ENCODE results near the gene KRTAP4-11.
"Not testable (repeated sequence)": the region's sequence is repeated elsewhere in the genome, so short reads cannot be mapped to it uniquely, and the experiment has no call there.

Gene KRTAP4-11

DNA sequence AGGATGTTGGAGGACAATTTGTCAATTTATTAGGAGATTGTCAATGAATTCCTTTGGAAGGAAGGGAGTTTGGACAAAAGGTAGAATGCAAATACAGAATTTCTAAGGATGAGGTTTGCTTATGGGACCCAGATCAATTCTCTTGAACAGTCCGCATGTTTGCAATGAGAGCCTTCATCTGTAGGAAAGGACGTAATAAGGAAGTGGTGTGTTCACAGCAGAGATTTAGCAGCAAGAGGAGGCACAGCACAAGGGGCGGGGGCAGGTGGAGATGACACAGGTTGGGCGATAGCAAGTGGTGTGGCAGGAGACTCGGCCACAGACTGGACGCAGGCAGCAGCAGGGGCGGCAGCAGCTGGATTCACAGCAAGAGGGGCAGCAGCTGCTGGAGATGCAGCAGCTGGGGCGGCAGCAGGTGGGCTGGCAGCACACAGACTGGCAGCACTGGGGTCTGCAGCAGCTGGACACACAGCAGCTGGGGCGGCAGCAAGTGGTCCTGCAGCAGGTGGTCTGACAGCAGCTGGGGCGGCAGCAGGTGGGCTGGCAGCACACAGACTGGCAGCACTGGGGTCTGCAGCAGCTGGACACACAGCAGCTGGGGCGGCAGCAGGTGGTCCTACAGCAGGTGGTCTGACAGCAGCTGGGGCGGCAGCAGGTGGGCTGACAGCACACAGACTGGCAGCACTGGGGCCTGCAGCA, 5.3 kb upstream of the KRTAP4-11 start:
- DNase-seq, result not testable (repeated sequence)

DNA sequence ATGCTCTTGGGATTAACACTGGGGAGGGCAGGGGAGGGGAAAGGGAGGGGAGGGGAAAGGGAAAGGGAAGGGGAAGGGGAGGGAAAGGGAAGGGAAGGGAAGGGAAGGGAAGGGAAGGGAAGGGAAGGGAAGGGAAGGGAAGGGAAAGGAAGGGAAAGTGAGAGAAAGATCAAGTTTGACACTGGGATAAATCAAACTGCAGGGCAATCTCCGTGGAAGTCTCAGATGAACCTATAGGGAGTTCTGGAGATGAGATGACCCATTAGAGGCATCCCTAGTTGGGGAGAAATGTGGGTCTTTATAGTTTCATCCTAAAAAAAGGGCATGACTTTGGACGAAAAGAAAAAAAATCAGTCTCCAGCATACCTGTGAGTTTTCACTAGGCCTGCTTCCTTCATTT, 3.6 kb upstream of the KRTAP4-11 start:
- DNase-seq, result no peak

DNA sequence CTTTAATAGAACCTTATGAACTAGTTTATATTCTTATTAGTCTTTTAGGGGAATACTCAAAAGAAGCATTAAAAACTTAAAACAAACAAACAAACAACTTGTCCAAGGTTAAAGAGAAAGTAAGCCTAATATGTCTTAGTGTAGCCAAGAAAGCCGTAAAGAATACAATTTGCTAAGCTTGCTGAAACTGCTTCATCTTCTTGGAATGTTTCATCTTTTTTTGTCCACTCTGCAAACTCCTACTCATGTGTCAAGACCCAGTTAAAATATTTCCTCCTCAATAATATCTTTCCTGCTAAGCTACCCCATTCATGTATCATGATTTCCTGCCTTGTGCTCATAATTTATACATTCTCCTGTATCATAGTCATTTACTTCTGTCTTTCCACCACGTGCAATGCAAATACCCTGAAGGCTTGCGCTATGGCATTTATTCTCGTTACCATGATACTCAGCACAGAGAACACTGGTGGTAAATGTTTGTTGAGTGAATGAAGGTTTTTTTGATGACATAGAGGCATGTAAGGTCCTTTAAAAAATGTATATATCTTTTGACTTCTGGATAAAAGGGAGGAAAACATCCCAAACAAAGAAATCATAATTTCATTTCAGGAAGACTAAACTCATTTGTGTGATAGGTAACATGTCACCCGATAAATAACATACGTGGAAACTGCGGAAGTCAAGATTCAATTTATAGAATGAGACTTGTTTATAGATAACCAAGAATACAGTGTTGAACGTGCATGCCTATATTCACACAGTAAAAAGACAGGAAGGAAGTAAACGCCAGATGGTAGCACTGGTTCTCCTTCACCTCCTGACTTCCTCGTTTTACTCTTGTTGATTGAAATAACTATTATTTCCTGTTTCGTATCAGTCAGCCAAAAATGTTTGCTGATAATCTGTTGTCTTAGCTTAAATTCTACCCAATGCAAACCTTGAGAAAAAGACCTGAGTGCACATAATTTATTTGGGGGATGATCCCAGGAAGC, 1.8 kb upstream of the KRTAP4-11 start:
- DNase-seq, result not testable (repeated sequence)

DNA sequence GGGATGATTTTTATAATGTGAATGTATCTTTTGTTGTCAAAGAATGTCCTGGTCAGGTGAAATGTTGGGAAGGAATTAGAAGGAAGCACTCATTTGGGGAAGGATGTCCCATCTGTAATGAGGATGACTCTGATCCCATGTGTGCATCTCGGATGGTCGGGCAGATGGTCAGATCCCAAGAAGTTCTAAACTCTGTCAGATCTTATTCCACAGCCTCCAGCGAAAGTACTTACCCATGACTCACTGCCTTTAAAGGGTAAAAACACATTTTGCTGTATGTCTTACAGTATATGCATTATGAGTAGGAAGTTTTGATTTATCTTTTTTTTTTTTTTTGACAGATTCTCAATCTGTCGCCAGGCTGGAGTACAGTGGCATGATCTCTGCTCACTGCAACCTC, 548 bp upstream of the KRTAP4-11 start:
- no peak for DNase-seq

DNA sequence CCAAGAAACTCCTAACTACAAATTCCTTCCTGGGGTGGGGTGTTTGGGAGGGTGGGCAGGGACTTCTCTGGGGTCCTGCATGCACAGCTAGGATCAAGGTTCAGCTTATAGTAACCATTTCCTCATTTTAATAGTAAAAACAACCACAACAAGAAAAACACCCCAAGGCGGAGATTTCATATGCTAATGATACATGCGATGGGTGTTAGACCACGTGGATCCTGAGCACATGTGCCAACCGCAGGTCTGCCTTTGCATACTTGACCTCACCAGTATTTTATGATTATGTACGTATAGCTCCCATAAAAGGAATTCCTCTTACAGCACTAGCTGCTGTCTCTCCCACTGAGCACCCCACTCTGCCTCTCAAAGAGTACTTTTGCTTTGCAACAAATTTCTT, 1.9 kb downstream of the KRTAP4-11 start:
- no peak for DNase-seq

DNA sequence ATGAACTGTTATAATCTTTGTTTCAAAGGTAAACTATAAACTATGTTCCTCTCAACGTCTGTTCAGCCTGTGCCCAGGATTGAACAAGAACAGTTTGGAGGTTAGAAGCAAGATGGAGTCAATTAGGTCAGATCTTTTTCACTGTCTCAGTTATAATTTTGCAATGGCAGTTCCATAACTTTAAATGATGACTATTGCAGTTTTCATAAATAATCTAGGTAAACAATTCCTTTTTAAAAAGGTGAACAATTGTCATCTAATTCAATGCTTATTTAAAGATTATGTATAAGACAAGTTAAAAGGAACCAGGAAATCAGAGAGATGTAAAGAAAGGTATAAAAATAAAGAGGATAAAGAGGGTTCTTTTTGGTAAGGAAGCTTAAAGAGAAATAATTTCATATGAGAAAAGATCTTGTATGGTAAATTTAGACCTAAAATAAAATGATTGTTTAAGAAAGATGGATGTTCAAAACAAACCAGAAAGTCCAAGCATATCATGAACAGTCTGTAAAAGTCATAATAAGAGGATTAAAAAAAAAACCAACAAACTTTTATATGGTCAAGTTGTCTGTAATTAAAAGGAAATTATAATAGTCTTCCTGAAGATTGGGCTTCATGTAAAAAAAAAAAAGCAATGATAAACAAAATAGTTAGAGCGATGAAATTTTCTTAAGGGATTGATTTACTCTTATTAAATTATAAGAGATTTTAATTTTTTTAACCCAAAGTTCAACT, 6.9 kb downstream of the KRTAP4-11 start:
- DNase-seq, result no peak

DNA sequence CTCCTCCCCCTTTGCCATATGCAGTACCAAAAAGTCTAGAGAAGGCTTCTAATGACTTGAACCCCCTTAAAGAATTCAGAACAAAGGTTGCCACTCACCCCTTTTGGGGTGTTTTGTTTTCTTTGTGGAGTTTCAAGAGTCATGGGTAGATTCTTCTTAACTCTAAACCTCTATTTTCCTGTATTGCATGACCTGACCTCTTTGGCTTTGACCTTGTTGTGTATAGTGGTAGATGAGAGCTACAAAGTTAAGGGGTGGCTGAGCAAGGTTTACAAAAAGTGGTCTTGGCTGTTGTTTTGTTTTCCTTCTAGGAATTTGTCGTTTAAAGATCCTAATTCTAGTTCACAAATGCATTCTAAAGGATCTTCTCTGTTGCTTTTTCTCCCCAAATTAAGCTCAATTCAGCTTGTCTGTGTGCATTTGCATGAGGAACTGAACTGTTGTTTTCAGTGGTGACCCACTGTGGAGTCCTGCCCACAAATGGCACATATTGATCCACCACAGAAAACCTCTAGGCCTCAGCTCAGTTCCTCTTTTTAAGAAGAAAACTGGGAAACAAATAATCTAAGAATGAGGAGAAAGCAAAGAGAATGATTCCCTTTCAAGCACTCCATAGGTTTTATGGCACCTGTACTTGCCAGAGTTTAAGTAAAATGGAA, 9.3 kb downstream of the KRTAP4-11 start:
- DNase-seq, result not testable (repeated sequence)

DNA sequence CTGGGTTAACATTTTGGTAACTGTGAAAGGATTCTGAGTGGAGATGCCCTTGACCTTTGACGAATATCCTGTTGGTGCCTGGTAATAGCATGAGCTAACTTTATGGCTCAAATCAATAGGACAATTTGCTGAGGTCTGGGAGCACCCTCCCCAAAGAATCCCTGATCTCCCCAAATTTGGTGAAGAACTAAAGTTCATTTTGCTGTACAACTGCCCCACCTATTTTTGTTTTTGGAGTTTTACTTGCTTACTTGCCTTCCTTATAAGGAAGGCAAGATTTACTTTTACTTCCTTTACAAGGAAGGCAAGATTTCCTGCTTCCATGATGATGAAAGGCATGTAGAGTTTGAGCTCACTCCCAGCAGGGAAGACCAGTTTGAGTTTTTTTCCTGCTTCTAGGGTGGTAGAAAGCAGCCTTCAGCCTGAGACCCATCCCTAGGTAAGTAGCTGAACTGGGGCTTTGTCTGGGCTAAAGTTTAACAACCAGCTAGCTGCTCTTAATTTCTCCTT, 10.2 kb downstream of the KRTAP4-11 start:
- no peak for DNase-seq

DNA sequence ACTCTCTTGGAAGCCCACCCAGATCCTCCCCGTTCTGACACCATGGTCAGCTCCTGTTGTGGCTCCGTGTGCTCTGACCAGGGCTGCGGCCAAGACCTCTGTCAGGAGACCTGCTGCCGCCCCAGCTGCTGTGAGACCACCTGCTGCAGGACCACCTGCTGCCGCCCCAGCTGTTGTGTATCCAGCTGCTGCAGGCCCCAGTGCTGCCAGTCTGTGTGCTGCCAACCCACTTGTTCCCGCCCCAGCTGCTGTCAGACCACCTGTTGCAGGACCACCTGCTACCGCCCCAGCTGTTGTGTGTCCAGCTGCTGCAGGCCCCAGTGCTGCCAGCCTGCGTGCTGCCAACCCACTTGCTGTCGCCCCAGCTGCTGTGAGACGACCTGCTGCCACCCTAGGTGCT, 12.8 kb downstream of the KRTAP4-11 start, which contains the start of gene KRTAP4-9:
Gene KRTAP4-9, plus strand, starts transcription at position 43 of the 400 bp plus-strand sequence. Its CDS starts 0 bp downstream, at position 43.
- not testable (repeated sequence) for DNase-seq

DNA sequence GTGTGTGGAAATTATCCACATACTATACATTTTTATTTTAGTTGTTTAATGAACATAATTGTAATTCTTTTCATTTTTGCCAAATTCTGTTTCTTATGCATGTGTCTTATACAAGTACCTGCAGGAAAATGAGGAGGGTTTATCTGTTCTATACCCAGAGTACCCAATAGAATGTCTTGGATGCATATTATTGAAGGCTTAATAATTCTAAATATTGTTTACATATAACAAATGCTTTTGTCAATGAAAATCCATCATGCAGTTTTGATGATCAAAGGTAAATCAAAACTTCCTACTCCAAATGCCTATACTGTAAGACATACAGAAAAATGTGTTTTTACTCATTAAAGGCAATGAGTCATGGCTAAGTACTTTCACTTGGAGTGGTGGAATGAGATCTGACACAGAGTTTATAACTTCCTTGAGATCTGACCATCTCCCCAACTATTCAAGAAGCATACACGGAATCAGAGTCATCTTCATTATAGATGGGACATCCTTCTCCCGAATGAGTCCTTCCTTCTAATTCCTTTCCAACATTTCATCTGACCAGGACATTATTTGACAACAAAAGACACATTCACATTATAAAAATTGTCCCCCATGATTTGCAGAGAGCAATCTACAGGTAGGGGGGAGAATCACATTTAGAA, 13.7 kb downstream of the KRTAP4-11 start:
- not testable (repeated sequence) for DNase-seq

DNA sequence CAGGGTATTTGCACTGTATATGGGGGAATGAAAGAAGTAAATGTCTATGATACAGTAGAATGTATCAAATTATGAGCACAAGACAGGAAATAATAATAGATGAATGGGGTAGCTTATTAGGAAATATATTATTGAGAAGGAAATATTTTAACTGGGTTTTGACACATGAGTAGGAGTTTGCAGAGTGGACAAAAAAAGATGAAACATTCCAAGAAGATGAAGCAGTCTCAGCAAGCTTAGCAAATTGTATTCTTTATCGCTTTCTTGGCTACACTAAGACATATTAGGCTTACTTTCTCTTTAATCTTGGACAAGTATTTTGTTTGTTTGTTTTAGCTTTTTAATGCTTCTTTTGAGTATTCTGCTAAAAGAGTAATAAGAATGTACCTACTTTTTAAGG, 14.3 kb downstream of the KRTAP4-11 start:
- DNase-seq, result no peak

DNA sequence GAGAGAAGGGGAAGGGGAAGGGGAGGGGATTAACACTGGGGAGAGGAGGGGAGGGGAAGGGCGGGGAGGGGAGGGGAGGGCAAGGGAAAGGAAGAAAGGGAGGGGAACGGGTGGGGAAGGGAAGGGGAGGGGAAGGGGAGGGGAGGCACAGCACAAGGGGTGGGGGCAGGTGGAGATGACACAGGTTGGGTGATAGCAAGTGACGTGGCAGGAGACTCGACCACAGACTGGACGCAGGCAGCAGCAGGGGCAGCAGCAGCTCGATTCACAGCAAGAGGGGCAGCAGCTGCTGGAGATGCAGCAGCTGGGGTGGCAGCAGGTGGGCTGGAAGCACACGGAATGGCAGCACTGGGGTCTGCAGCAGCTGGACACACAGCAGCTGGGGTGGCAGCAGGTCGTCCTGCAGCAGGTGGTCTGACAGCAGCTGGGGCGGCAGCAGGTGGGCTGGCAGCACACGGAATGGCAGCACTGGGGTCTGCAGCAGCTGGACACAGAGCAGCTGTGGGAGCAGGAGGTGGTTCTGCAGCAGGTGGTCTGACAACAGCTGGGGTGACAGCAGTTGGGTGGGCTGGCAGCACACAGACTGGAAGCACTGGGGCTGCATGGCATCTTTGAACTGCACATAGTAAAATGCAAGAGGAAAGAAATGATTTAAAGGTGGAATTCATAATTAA, 16.4 kb downstream of the KRTAP4-11 start, which contains the start of gene KRTAP4-16:
Gene KRTAP4-16, minus strand, starts transcription at position 624 of the 674 bp plus-strand sequence. Its CDS starts 0 bp downstream, at position 624.
- no peak for DNase-seq

DNA sequence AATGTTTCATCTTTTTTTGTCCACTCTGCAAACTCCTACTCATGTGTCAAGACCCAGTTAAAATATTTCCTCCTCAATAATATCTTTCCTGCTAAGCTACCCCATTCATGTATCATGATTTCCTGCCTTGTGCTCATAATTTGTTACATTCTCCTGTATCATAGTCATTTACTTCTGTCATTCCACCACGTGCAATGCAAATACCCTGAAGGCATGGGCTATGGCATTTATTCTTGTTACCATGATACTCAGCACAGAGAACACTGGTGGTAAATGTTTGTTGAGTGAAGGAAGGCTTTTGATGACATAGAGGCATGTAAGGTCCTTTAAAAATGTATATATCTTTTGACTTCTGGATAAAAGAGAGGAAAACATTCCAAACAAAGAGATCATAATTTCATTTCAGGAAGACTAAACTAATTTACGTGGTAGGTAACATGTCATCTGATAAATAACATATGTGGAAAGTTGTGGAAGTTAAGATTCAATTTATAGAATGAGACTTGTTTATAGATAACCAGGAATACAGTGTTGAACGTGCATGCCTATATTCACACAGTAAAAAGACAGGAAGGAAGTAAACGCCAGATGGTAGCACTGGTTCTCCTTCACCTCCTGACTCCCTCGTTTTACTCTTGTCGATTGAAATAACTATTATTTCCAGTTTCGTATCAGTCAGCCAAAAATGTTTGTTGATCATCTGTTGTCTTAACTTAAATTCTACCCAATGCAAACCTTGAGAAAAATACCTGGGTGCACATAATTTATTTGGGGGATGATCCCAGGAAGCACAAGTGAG, 18.3 kb downstream of the KRTAP4-11 start:
- DNase-seq, result not testable (repeated sequence)

DNA sequence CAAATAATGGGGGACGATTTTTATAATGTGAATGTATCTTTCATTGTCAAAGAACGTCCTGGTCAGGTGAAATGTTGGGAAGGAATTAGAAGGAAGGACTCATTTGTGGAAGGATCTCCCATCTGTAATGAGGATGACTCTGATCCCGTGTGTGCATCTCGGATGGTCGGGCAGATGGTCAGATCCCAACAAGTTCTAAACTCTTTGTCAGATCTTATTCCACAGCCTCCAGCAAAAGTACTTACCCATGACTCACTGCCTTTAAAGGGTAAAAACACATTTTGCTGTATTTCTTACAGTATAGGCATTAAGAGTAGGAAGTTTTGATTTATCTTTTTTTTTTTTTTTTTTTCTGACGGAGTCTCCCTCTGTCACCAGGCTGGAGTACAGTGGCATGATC, 19.7 kb downstream of the KRTAP4-11 start:
- no peak for DNase-seq

DNA sequence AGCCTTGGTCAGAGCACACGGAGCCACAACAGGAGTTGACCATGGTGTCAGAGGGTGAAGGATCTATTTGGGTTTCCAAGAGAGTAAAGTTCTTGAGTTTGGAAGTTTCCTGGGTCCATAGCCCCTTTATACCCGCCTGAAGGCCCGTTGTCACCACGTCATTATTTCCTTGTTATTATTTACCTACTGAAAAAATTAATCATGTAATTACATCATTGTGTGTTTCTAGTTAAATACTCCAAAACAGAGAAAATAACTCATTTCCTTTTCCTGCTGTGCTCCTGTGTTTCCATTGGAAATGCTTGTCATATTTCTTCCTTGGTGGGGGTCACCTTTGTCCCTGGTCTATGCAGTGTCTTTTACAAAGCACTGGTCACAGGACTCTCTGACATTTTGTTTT, 20.1 kb downstream of the KRTAP4-11 start, which contains the start of gene KRTAP4-8:
Gene KRTAP4-8, minus strand, starts transcription at position 101 of the 400 bp plus-strand sequence. Its CDS starts 58 bp downstream, at position 43.
- no peak for DNase-seq

DNA sequence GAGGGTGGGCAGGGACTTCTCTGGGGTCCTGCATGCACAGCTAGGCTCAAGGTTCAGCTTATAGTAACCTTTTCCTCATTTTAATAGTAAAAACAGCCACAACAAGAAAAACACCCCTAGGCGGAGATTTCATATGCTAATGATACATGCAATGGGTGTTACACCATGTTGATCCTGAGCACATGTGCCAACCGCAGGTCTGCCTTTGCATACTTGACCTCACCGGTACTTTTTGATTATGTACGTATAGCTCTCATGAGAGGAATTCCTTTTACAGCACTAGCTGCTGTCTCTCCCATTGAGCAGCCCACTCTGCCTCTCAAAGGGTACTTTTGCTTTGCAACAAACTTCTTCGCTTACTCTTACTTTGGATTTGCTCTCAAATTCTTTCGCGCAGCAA, 22.1 kb downstream of the KRTAP4-11 start:
- no peak for DNase-seq

DNA sequence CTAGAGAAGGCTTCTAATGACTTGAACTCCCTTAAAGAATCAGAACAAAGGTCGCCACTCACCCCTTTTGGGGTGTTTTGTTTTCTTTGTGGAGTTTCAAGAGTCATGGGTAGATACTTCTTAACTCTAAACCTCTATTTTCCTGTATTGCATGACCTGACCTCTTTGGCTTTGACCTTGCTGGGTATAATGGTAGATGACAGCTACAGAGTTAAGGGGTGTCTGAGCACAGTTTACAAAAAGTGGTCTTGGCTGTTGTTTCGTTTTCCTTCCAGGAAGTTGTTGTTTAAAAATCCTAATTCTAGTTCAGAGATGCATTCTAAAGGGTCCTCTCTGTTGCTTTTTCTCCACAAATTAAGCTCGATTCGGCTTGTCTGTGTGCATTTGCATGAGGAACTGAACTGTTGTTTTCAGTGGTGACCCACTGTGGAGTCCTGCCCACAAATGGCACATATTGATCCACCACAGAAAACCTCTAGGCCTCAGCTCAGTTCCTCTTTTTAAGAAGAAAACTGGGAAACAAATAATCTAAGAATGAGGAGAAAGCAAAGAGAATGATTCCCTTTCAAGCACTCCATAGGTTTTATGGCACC, 29.3 kb downstream of the KRTAP4-11 start:
- DNase-seq, result not testable (repeated sequence)

DNA sequence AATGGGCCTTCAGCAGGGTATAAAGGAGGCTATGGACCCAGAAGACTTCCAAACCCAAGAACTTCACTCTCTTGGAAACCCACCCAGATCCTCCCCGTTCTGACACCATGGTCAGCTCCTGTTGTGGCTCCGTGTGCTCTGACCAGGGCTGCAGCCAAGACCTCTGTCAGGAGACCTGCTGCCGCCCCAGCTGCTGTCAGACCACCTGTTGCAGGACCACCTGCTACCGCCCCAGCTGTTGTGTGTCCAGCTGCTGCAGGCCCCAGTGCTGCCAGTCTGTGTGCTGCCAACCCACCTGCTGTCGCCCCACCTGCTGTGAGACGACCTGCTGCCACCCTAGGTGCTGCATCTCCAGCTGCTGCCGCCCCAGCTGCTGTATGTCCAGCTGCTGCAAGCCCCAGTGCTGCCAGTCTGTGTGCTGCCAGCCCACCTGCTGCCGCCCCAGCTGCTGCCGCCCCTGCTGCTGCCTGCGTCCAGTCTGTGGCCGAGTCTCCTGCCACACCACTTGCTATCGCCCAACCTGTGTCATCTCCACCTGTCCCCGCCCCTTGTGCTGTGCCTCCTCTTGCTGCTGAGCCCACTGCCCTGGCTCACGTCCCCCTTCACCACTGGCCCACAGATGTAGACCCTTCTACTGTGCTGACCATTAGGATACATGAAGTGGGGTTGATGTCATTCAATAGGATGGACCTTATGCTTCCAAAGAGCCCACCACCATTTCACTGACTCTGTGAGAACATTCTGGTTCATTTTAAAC, 33.9 kb downstream of the KRTAP4-11 start, which contains the start of gene KRTAP4-7:
Gene KRTAP4-7, plus strand, starts transcription at position 51 of the 757 bp plus-strand sequence. Its CDS starts 57 bp downstream, at position 108.
- not testable (repeated sequence) for DNase-seq
